ENCODE measurements around the gene CDRT15L2.
"Not testable (repeated sequence)": the region's sequence is repeated elsewhere in the genome, so short reads cannot be mapped to it uniquely, and the experiment has no call there.

Gene CDRT15L2

GRCh38 chr17:20579424-20579823 is at the start of gene CDRT15L2:
Gene CDRT15L2 (plus strand): TSS chr17:20579724. CDS start chr17:20579744, 20 bp downstream.
- not testable (repeated sequence) for DNase-seq

GRCh38 chr17:20530104-20530503 is 49.4 kb upstream of the CDRT15L2 start:
- DNase-seq = not testable (repeated sequence)

GRCh38 chr17:20532544-20533090 is 46.9 kb upstream of the CDRT15L2 start:
- not testable (repeated sequence) for DNase-seq

DNA sequence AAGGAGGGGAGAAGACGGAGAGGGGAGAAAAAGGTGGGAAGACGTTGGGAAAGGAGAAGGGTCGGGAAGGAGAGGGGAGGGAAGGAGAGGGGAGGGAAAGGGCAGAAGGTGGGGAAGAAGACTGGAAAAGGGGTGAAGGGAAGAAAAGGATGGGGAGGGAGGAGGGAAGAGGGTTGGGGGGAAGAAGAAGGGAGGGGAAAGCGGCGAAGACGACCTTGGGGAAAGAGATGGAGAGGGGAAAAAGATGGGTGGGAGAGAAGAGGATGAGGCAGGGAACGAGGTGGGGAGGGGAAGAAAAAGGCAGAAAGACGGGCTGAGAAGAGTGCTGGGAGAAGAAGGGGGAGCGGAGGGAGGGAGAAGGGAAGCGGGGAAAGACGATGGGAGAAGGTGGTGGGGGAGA is 46.3 kb upstream of the CDRT15L2 start:
- not testable (repeated sequence) for DNase-seq

DNA sequence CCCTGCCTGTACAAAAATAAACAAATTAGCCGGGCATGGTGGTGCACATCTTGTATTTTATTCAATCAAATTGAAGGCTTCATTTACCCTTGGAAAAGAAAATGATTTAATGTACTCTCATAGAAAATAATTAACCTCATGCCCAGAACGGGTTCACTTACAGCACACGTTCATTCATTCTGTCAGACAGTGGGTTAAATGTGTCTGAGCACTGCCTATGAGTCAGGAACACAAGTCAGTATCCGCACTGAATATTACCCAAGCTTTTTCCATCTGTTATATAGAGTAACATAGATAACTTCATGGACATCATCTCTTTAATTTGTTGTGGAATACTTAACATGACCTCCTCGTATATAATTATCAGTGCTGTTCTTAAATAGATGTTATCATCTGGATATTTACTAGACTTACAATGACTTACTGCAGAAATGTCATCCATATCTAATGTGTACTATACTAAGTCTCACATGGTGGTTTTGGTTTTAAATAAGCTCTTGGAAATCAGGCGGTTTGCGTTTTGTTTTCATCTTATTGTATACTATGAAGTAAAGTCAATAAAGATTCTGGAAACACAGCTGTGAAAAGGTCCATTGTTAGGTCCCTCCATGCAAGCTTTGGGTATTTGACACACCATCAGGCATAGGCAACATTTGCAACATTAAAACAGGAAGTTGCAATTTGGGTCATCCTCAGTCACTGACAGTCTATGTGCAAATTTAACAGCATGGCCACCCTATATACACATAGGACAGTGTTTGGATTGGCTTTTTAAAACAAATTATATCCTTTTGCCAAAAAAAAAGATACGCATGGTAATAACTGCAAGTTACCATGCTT is 44.6 kb upstream of the CDRT15L2 start:
- not testable (repeated sequence) for DNase-seq

GRCh38 chr17:20540414-20540813 is 39.1 kb upstream of the CDRT15L2 start:
- not testable (repeated sequence) for DNase-seq

DNA sequence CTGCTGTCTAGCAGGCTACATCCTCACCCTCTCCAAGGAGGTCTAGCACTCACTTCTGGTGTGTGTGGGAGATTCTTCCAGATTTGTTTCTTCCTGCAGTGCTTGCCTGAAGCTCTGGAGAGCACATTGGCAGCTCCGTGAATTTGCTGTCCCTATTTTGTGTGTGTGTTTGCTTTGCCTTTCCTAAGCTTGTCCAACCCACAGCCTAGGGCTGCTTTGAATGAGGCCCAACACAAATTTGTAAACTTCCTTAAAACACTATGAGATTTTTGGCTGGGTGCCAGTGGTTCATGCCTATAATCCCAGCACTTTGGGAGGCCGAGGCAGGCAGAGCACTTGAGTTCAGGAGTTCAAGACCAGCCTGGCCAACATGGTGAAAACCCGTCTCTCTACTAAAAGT is 38.7 kb upstream of the CDRT15L2 start:
- not testable (repeated sequence) for DNase-seq

DNA sequence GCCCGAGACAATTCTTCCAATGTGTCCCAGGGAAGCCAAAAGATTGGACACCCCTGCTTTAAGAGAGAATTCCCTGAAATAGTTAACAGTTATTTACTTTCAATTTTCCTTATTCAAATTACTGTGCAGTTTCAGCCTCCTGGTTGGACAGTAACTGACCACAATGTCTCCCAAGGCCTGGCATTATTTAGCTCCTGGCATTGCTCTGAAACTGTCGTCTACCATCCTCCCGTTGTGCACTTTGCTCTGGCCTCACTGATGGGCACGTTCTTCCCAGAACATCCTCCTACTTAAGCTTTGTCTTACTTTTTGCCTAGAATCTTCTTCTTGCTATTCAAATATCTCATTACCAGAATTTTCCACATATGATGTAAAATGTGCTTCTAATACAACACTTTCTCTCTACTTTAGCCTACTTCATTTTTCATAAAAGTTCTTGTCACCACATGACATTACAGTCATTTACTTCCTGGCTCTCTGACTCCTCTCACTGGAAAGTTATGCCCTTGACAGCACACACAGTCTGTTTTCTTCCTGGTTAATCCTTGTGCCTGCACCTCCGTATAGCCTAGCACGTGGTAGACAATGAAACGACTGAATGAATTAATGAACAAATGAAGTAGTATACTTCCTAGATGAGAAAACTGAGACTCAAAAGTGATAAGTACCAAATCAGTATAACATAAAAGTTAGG is 37.5 kb upstream of the CDRT15L2 start:
- not testable (repeated sequence) for DNase-seq

- not testable (repeated sequence) for DNase-seq
These were observed 31.6 kb upstream of the CDRT15L2 start for GRCh38 chr17:20547923-20548322.

DNA sequence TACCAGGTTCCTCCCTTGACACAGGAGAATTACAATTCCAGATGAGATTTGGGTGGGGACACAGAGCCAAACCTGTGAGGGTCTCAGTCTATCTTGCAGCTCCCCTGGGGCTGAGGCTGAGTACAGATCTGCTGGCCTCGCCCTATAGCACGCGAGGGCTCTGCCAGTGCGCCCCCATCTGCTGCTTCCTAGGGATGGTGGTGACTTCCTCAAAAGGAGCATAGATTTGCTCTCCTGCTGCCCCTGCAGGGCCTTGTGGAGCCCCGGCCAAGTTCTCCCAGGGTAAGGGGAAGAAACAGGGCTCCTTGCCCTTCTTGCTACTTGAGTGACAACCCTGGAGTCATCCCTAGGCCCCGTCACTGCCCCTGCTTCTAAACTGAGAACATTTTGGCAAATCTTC is 26.6 kb upstream of the CDRT15L2 start:
- DNase-seq = not testable (repeated sequence)

GRCh38 chr17:20554728-20555127 is 24.8 kb upstream of the CDRT15L2 start:
- not testable (repeated sequence) for DNase-seq

GRCh38 chr17:20555135-20556010 is 24.2 kb upstream of the CDRT15L2 start:
- not testable (repeated sequence) for DNase-seq

DNA sequence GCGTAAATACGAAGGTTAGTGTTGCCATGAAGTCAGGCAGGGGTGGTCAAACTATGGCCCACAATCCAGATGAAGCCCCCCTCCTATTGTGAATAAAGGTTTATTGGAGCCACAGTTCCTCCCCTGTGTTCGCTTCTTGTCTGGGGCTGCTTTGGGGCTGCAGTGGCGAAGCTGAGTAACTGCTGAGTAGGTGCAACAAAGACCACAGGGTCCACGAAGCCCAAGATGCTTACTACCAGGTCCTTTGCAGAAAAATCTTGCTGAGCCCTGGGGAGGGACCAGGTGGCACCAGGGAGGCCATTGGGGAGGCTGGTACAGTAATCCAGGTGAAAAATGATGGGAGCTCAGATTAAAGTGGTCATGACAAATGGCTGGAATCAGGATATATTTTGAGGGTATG is 21.4 kb upstream of the CDRT15L2 start:
- DNase-seq = not testable (repeated sequence)

DNA sequence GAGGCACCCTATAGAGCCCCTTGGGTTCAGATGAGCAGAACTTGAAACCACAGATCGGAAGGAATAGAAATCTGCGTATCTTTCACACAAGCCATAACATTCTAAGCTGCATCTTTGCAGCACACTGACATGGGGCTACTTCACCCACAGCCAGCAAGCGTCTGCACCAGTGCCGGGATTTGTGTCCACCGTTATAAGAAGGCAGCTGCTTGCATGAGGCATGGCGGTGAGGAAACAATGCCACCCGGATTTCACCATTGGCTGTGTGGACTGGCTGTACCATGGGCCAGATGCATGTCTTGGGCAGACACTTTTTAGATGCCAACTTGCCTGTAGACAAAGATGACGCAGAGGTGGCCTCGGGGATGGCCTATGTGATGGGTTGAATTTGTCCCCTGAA is 20.5 kb upstream of the CDRT15L2 start:
- DNase-seq = not testable (repeated sequence)

DNA sequence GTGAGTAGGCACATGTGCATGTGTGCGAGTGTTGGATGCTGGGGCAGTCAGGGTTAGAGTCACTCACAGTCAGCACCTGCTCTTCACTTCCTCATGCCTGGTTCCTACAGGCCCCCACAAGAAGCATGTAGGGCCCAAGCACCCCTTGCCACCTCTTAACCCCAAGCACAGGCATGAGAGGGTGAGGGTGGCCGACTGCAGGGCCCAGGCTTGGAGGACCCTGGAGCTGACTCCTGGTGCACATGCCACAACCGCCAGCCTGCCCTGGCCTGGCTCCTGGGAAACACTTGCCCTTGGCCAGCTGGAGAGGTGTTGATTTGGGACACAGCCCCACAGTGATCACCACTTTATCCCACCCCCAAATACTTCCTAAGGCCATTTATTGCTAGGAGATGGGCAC is 16.9 kb upstream of the CDRT15L2 start:
- DNase-seq = no peak

DNA sequence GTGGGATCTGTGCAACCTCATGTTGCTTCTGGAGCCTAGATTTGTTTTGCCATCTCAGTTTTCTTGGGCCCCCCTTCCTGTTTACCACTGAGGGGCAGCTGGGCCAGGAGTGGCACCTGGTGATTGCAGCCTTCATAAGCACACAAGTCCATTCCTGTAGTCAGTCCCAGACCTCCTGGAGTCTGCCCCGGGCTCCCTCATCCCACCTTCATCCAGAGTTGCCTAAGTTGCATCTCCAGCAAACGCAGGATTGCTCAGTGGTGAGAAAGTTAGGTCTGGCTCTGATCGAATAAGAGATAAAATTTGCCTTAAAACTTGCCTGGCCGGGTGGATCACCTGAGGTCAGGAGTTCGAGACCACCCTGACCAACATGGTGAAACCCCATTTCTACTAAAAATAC is 14.3 kb upstream of the CDRT15L2 start:
- DNase-seq = not testable (repeated sequence)

DNA sequence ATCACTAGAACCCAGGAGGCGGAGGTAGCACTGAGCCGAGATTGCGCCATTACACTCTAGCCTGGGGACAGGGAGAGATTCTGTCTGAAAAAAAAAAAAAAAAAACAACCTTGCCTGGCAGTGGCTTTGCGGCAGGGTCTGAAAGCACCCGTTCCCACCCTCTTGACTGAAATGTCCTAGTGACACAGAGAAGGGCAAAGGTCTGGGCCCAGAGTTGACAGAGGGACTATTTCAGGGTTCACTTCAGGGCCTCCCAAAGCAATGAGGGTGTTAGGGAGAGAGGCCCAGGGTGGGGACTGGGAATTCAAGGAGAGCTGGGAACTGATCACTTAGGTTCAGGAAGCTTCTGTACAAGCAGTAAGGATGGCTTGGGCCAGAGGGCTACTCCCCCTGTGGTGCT is 13.8 kb upstream of the CDRT15L2 start:
- no peak for DNase-seq

GRCh38 chr17:20566736-20567135 is 12.8 kb upstream of the CDRT15L2 start:
- DNase-seq = not testable (repeated sequence)

- DNase-seq = not testable (repeated sequence)
These were observed 12.1 kb upstream of the CDRT15L2 start for GRCh38 chr17:20567421-20567820.

DNA sequence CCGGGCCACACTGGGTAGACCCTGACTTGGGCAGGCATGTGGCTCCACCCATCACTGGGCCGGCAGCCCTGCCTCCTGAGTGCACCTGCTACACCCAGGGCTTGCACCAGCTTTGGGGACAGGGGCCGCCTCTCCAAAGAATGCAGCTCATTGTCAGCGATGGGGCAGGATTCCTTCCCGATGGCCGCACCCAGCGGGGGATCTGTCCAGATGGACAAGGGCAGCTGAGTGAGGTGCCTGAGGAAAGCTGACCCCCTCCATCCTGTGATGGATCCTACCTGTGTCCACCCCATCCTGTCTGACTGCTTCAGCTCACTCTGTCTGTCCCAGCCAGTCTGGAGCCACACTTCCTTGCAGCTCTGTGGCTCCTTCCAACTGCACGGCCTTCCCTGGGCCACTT is 10.9 kb upstream of the CDRT15L2 start:
- not testable (repeated sequence) for DNase-seq

DNA sequence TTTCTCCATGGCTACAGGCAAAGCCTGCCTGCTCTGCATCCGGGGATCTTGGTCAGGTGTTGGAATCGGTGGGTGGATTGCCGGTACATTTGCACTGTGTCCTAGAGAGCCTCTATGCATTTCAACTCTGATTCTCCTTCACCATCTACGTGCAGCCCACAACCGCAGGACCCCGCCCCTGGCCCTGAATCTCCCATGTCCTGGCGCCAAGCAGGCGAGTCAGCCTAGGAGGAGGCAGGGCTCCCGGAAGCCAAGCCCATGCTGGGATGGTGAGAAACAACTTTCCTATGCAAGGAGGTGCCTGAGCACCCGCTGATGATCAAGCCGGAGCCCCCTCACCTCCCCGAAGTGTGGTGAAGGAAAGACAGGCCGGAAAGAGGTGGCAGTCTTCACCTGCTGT is 7.9 kb upstream of the CDRT15L2 start:
- DNase-seq = not testable (repeated sequence)

DNA sequence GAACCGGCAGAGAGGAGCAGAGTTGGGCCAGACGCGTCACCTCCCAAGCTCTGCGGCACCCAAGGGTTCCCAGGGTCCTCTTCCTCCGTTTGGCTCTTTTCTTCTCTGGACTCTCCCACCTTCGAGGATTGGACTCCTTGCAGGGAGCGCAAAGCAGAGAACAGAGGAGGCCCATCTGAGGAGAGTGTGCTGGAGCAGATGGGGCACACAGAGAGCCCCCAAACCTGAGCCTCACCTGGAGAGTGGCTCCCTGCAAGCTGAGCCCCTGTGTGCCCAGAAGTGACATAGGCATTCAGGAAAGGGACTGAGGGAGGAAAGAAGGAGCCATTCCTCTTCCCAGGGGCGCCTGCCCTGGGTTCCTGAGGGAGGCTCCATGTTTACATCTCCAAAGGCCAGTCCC is 6.3 kb upstream of the CDRT15L2 start:
- not testable (repeated sequence) for DNase-seq

DNA sequence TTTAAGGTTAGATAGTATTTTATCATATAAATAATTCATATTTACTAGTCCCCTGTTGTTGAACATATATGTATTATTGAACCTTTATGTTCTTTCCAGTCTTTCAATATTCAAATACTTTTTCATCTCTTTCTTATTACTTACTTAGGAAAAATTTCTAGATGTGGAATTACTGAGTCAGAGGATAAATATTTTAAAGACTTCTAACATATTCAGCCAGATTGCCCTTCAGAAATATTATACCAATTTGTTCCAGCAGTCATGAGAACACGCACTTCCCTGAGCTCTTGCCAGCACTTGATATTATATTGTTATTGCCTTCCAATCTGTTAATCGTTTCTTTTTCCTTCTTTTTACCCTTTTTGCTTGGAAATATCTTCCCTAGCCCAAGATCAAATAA is 4.5 kb upstream of the CDRT15L2 start:
- not testable (repeated sequence) for DNase-seq

Measured in NCI-H2029 (cell line).